Stimulated activated CD4-positive, alpha-beta T cell treated with anti-CD3 and anti-CD28 coated beads, Interleukin-4, amount 100 ng/mL, for 24 hours (primary cell): ENCODE measurements around the gene HIPK4.
"Not testable (repeated sequence)": the region's sequence is repeated elsewhere in the genome, so short reads cannot be mapped to it uniquely, and the experiment has no call there.

Experiments used
- DNase-seq: peaks from one replicate; pipeline ENCODE4 v3.0.0-alpha.2; 2020

Gene HIPK4

GRCh38 chr19:40333083-40333482 is 56.9 kb downstream of the HIPK4 start:
- not testable (repeated sequence) for DNase-seq

GRCh38 chr19:40332669-40333068 is 57.3 kb downstream of the HIPK4 start:
- no peak for DNase-seq

- no peak for DNase-seq
Measured at GRCh38 chr19:40331052-40331451, 58.9 kb downstream of the HIPK4 start.
